ENCODE data around the gene TMEM258.
A peak's percentile ranks its signal among the peaks of the same experiment; 100 is the strongest.

Gene TMEM258

DNA sequence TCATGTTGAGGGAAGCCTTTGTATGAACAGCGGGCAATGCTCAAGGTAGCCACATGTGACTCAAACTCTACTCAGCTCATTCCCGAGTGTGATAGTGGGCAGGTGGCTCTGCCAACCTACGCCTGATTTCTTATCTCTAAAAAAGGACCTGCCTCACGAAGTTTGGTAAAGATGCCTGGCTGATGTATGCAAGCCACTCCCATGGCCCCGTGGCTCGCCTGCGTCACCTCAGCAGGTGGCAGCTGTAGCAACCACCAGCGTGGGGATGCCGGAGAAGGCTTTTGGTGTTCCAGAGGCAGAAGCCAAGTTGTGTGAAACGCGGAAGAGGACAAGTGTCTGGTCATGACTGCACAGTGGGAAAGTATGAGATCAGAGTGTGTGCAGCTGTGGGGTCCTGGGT, 41.1 kb upstream of the TMEM258 start:
- H3K27me3 ChIP-seq (ENCODE audit: insufficient read depth, low read length, poor library complexity): no peaks in the 10 kb centered on the region
- H3K79me2 ChIP-seq (ENCODE audit: control insufficient read depth, insufficient read depth, low read length): peaks cover 81% of the 10 kb centered on the region
- no peak overlapping the region for H4K8ac ChIP-seq (ENCODE audit: low read depth, low read length)
- no peak overlapping the region for H3K23ac ChIP-seq (ENCODE audit: low read length)
- H3K56ac ChIP-seq (ENCODE audit: low read length): no peak overlapping the region
- no peak overlapping the region for H4K5ac ChIP-seq (ENCODE audit: low read length)
- H3K79me1 ChIP-seq (ENCODE audit: low read length): peaks cover 32% of the 10 kb centered on the region
- no peak for DNase-seq
- no peak overlapping the region for H2BK15ac ChIP-seq (replicated peaks; ENCODE audit: low read depth)
- no peak overlapping the region for H2BK120ac ChIP-seq (ENCODE audit: low read depth, low read length)
- H3K4me1 ChIP-seq (ENCODE audit: control insufficient read depth, low read depth, low read length): peaks cover 28% of the 10 kb centered on the region
- H3K9ac ChIP-seq (ENCODE audit: low read length): no peak overlapping the region
- H3K4me2 ChIP-seq (ENCODE audit: low read length): no peak overlapping the region
- H2AK5ac ChIP-seq (ENCODE audit: low read length): no peak overlapping the region
- no peak overlapping the region for H3K4me3 ChIP-seq (ENCODE audit: low read length)
- H3K18ac ChIP-seq (ENCODE audit: low read length): no peak overlapping the region
- WGBS (ENCODE audit: extremely low coverage, insufficient coverage, low lambda C conversion rate): no CpG with 5 or more reads among the region's 11 CpGs
- no peak overlapping the region for H3K4ac ChIP-seq (ENCODE audit: low read depth, low read length)
- H3K36me3 ChIP-seq (ENCODE audit: control insufficient read depth, insufficient read depth, low read length): peaks cover under 1% of the 10 kb centered on the region
- no peak overlapping the region for H3K27ac ChIP-seq (ENCODE audit: low read depth, low read length)
- H2BK5ac ChIP-seq (ENCODE audit: low read length): no peak overlapping the region

DNA sequence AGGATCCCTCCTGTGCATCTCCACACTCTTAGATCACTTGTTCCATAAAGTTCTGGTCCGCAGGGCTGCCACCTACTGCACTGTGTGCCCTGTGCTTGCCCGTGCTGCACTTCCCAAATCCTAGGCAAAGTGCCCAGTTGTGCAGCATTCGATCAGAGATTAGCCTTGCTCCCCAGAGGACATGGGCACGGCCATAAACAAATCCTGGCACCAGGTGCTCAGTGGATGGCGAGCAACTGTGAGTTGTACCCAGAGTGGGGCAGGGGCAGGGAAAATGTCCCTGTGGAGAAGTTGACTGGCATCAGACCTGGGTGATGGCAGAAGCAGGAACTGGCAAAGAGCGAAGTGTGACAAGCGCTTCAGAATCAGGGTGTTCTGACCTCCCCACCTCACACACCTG, 40.4 kb upstream of the TMEM258 start:
- Histone ChIP-seq H3K56ac (ENCODE audit: low read length) (no peak overlapping the region), H2BK5ac (ENCODE audit: low read length) (no peak overlapping the region), H3K36me3 (ENCODE audit: control insufficient read depth, insufficient read depth, low read length) (no peaks in the 10 kb centered on the region), H2BK120ac (ENCODE audit: low read depth, low read length) (no peak overlapping the region), H3K4me2 (ENCODE audit: low read length) (no peak overlapping the region), H3K9ac (ENCODE audit: low read length) (no peak overlapping the region), H2BK15ac (replicated peaks; ENCODE audit: low read depth) (no peak overlapping the region), H3K27ac (ENCODE audit: low read depth, low read length) (no peak overlapping the region), H4K8ac (ENCODE audit: low read depth, low read length) (no peak overlapping the region), H3K18ac (ENCODE audit: low read length) (no peak overlapping the region), H3K27me3 (ENCODE audit: insufficient read depth, low read length, poor library complexity) (no peaks in the 10 kb centered on the region), H3K79me2 (ENCODE audit: control insufficient read depth, insufficient read depth, low read length) (peaks cover 82% of the 10 kb centered on the region), H3K79me1 (ENCODE audit: low read length) (peaks cover 30% of the 10 kb centered on the region), H3K23ac (ENCODE audit: low read length) (no peak overlapping the region), H2AK5ac (ENCODE audit: low read length) (no peak overlapping the region), H4K5ac (ENCODE audit: low read length) (no peak overlapping the region), H3K4me1 (ENCODE audit: control insufficient read depth, low read depth, low read length) (peaks cover 28% of the 10 kb centered on the region), H3K4ac (ENCODE audit: low read depth, low read length) (no peak overlapping the region), H3K4me3 (ENCODE audit: low read length) (no peak overlapping the region)
- WGBS (ENCODE audit: extremely low coverage, insufficient coverage, low lambda C conversion rate): no CpG with 5 or more reads among the region's 7 CpGs
- no peak for DNase-seq

DNA sequence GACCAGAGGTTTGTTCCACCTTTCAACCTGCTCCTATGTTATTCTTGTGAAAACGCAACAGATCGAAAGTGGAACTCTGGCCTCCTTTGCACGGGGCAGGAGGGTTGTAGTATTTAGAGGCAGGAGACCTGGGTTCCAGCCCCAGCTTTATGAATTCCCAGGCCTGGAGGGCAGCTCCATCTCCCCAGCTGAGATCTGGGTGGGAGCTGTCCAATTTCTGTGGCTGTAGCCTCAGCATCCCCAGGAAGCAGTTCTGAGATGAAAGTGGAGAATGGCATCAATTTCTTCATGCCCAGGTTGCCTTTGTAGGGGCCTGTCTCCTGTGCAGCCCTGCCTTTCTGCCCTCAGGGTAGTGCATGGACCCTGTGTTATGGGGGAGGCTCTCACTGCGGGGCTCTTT, 39.8 kb upstream of the TMEM258 start:
- H3K79me2 ChIP-seq (ENCODE audit: control insufficient read depth, insufficient read depth, low read length): peaks cover 78% of the 10 kb centered on the region
- no peak overlapping the region for H3K27ac ChIP-seq (ENCODE audit: low read depth, low read length)
- no peaks in the 10 kb centered on the region for H3K27me3 ChIP-seq (ENCODE audit: insufficient read depth, low read length, poor library complexity)
- H3K4me1 ChIP-seq (ENCODE audit: control insufficient read depth, low read depth, low read length): peaks cover 28% of the 10 kb centered on the region
- H2BK5ac ChIP-seq (ENCODE audit: low read length): no peak overlapping the region
- no peak overlapping the region for H3K4me2 ChIP-seq (ENCODE audit: low read length)
- H3K23ac ChIP-seq (ENCODE audit: low read length): no peak overlapping the region
- H3K4me3 ChIP-seq (ENCODE audit: low read length): no peak overlapping the region
- no peak overlapping the region for H3K18ac ChIP-seq (ENCODE audit: low read length)
- H2BK120ac ChIP-seq (ENCODE audit: low read depth, low read length): no peak overlapping the region
- H3K9ac ChIP-seq (ENCODE audit: low read length): peak overlapping the region; percentile 100
- no peak for DNase-seq
- H4K5ac ChIP-seq (ENCODE audit: low read length): no peak overlapping the region
- no peak overlapping the region for H3K56ac ChIP-seq (ENCODE audit: low read length)
- no peak overlapping the region for H4K8ac ChIP-seq (ENCODE audit: low read depth, low read length)
- peaks cover 25% of the 10 kb centered on the region for H3K79me1 ChIP-seq (ENCODE audit: low read length)
- H2BK15ac ChIP-seq (replicated peaks; ENCODE audit: low read depth): no peak overlapping the region
- no peak overlapping the region for H3K4ac ChIP-seq (ENCODE audit: low read depth, low read length)
- WGBS (ENCODE audit: extremely low coverage, insufficient coverage, low lambda C conversion rate): no CpG with 5 or more reads among the region's 4 CpGs
- H3K36me3 ChIP-seq (ENCODE audit: control insufficient read depth, insufficient read depth, low read length): no peaks in the 10 kb centered on the region
- no peak overlapping the region for H2AK5ac ChIP-seq (ENCODE audit: low read length)

DNA sequence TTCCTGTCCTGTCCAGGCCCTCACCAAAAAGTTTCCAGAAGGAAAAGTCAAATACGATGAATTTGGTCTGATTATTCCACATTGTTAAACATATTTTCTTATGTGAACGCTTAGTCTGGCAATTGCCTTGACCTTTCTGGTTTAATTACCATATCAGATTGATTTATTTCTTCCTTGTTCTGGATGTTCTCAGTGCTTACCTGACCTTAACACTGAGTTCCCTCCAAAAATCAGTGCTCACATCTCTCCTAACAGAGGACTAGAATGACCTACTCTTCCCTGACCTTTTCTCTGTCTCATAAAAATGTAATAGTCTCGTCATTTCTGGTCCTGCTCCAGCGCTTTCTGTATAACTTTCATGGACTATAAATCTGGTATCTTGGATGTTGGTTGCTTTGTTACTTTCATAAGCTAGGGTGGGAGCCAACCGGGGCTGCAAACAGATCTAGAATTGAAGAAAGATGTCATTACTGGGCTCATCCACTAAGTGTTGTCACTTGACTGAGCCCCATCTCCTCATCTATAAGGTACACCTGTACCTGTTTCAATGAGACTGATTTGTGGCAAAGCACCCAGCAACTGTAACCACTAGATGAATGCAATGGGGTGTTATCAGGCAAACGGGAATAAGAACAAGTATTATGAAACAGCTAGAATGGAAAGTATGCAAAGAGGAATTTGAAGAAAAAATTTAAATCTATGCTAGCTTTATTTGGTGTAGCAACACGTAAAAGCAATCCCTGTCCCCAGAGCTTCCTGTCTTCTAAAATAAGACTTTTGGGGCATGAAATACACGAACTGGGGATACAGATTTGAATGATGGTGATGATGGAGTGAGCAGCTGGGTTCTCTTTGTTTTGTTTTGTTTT, 38.1 kb upstream of the TMEM258 start:
- Histone ChIP-seq H3K4me3 (ENCODE audit: low read length) (peak overlapping the region; percentile 98), H2AK5ac (ENCODE audit: low read length) (no peak overlapping the region), H2BK15ac (replicated peaks; ENCODE audit: low read depth) (no peak overlapping the region), H4K8ac (ENCODE audit: low read depth, low read length) (no peak overlapping the region), H3K9ac (ENCODE audit: low read length) (peak overlapping the region; percentile 100), H3K79me1 (ENCODE audit: low read length) (peaks cover 25% of the 10 kb centered on the region), H3K27me3 (ENCODE audit: insufficient read depth, low read length, poor library complexity) (no peaks in the 10 kb centered on the region), H3K23ac (ENCODE audit: low read length) (no peak overlapping the region), H3K27ac (ENCODE audit: low read depth, low read length) (no peak overlapping the region), H2BK5ac (ENCODE audit: low read length) (no peak overlapping the region), H3K79me2 (ENCODE audit: control insufficient read depth, insufficient read depth, low read length) (peaks cover 67% of the 10 kb centered on the region), H3K4me2 (ENCODE audit: low read length) (peak overlapping the region; percentile 98), H3K36me3 (ENCODE audit: control insufficient read depth, insufficient read depth, low read length) (no peaks in the 10 kb centered on the region), H3K4me1 (ENCODE audit: control insufficient read depth, low read depth, low read length) (peaks cover 34% of the 10 kb centered on the region), H3K4ac (ENCODE audit: low read depth, low read length) (no peak overlapping the region), H2BK120ac (ENCODE audit: low read depth, low read length) (no peak overlapping the region), H3K18ac (ENCODE audit: low read length) (no peak overlapping the region), H3K56ac (ENCODE audit: low read length) (peak overlapping the region; percentile 100), H4K5ac (ENCODE audit: low read length) (no peak overlapping the region)
- no peak for DNase-seq
- no CpG with 5 or more reads among the region's 8 CpGs for WGBS (ENCODE audit: extremely low coverage, insufficient coverage, low lambda C conversion rate)

DNA sequence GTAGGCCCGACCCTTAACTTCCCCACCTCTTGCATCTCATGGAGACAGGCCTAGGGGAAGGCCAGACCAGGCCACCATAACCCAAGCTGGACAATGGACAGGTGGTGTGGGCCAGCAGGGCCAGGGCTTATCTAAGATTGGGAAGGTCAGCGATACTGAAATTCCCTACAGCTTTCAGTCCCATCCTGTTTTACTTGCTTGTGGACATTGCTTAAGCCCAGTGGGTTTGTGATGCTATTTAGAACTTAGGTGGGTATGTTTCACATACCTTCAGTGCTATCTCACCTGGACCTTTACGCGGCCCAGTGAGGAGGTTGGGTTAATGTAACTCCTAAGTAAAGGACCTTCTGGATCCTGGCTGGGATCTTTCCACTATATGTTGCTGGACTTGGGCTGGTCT, 37.4 kb upstream of the TMEM258 start:
- peak overlapping the region; percentile 98 for H3K4me3 ChIP-seq (ENCODE audit: low read length)
- H3K9ac ChIP-seq (ENCODE audit: low read length): peak overlapping the region; percentile 100
- peak overlapping the region; percentile 83 for H2AK5ac ChIP-seq (ENCODE audit: low read length)
- H3K4me1 ChIP-seq (ENCODE audit: control insufficient read depth, low read depth, low read length): peaks cover 34% of the 10 kb centered on the region
- peak overlapping the region; percentile 97 for H3K23ac ChIP-seq (ENCODE audit: low read length)
- WGBS (ENCODE audit: extremely low coverage, insufficient coverage, low lambda C conversion rate): no CpG with 5 or more reads among the region's 4 CpGs
- no peak overlapping the region for H3K4ac ChIP-seq (ENCODE audit: low read depth, low read length)
- H3K4me2 ChIP-seq (ENCODE audit: low read length): peak overlapping the region; percentile 98
- H3K79me1 ChIP-seq (ENCODE audit: low read length): peaks cover 25% of the 10 kb centered on the region
- no peak overlapping the region for H4K5ac ChIP-seq (ENCODE audit: low read length)
- no peak for DNase-seq
- no peak overlapping the region for H2BK120ac ChIP-seq (ENCODE audit: low read depth, low read length)
- H3K79me2 ChIP-seq (ENCODE audit: control insufficient read depth, insufficient read depth, low read length): peaks cover 63% of the 10 kb centered on the region
- H3K36me3 ChIP-seq (ENCODE audit: control insufficient read depth, insufficient read depth, low read length): no peaks in the 10 kb centered on the region
- no peak overlapping the region for H2BK15ac ChIP-seq (replicated peaks; ENCODE audit: low read depth)
- no peak overlapping the region for H3K18ac ChIP-seq (ENCODE audit: low read length)
- no peak overlapping the region for H3K27ac ChIP-seq (ENCODE audit: low read depth, low read length)
- H2BK5ac ChIP-seq (ENCODE audit: low read length): peak overlapping the region; percentile 63
- peak overlapping the region; percentile 100 for H3K56ac ChIP-seq (ENCODE audit: low read length)
- H3K27me3 ChIP-seq (ENCODE audit: insufficient read depth, low read length, poor library complexity): no peaks in the 10 kb centered on the region
- H4K8ac ChIP-seq (ENCODE audit: low read depth, low read length): no peak overlapping the region
